Astrocyte (in vitro differentiated cells and primary cell): Measurements from ENCODE around the gene FBXL13. TPM values are rescaled to one million over a fixed set of nuclear protein-coding genes. Genes with fewer than 3 reads are reported as not detected.

ENCODE experiments used
- DNase-seq: peaks from one replicate; pipeline ENCODE4 v3.0.0-alpha.2; 2010; ENCODE audit warnings: low read depth
- FAIRE-seq: peaks from 2 replicates; lab custom pipeline; 2011; peaks lifted over from hg19 to GRCh38; lab: Jason Lieb, UNC
- H2AFZ ChIP-seq: 2 replicates; pipeline ENCODE4 v1.6.0; 2012; ENCODE audit warnings: low read depth, low read length, inconsistent platforms
- H3K27ac ChIP-seq: 2 replicates; pipeline ENCODE4 v1.5.1; 2011; ENCODE audit warnings: low read depth, low read length, inconsistent platforms
- H3K27me3 ChIP-seq: 2 replicates; pipeline ENCODE4 v1.6.0; 2011; ENCODE audit warnings: low read length, inconsistent platforms; ENCODE audit not compliant: insufficient read depth
- H3K36me3 ChIP-seq: 2 replicates; pipeline ENCODE4 v1.5.1; 2011; ENCODE audit warnings: low read length, inconsistent platforms; ENCODE audit not compliant: insufficient read depth
- H3K4me1 ChIP-seq: 2 replicates; pipeline ENCODE4 v1.5.1; 2011; ENCODE audit warnings: low read length, inconsistent platforms; ENCODE audit not compliant: insufficient read depth
- H3K4me2 ChIP-seq: 2 replicates; pipeline ENCODE4 v1.6.0; 2012; ENCODE audit warnings: low read length, inconsistent platforms
- H3K4me3 ChIP-seq: 2 replicates; pipeline ENCODE4 v1.5.1; 2011; ENCODE audit warnings: low read depth, mild to moderate bottlenecking, low read length, inconsistent platforms; ENCODE audit not compliant: insufficient read depth
- H3K79me2 ChIP-seq: 2 replicates; pipeline ENCODE4 v1.6.0; 2012; ENCODE audit warnings: mild to moderate bottlenecking, low read length, inconsistent platforms; ENCODE audit not compliant: insufficient read depth
- H3K9ac ChIP-seq: 2 replicates; pipeline ENCODE4 v1.6.0; 2012; ENCODE audit warnings: mild to moderate bottlenecking, low read length, inconsistent platforms
- H3K9me3 ChIP-seq: 2 replicates; pipeline ENCODE4 v1.5.1; 2012; ENCODE audit warnings: low read depth, mild to moderate bottlenecking, low read length, inconsistent platforms; ENCODE audit not compliant: insufficient read depth
- H4K20me1 ChIP-seq: 2 replicates; pipeline ENCODE4 v1.6.0; 2012; ENCODE audit warnings: low read length, inconsistent platforms; ENCODE audit not compliant: insufficient read depth
- H3K27ac Mint-ChIP-seq: one replicate; pipeline ENCODE4 v1.8.0; 2021; ENCODE audit warnings: mild to moderate bottlenecking, mixed read lengths; ENCODE audit not compliant: unreplicated experiment
- H3K27me3 Mint-ChIP-seq: one replicate; pipeline ENCODE4 v1.8.0; 2021; ENCODE audit warnings: low read depth, mixed read lengths; ENCODE audit not compliant: unreplicated experiment
- H3K36me3 Mint-ChIP-seq: one replicate; pipeline ENCODE4 v1.8.0; 2021; ENCODE audit warnings: low read depth, mixed read lengths; ENCODE audit not compliant: unreplicated experiment
- H3K4me1 Mint-ChIP-seq: one replicate; pipeline ENCODE4 v1.8.0; 2021; ENCODE audit warnings: low read depth, mixed read lengths; ENCODE audit not compliant: unreplicated experiment
- H3K4me3 Mint-ChIP-seq: one replicate; pipeline ENCODE4 v1.8.0; 2021; ENCODE audit warnings: mild to moderate bottlenecking, moderate library complexity, mixed read lengths; ENCODE audit not compliant: unreplicated experiment
- H3K9me3 Mint-ChIP-seq: one replicate; pipeline ENCODE4 v1.8.0; 2021; ENCODE audit warnings: mild to moderate bottlenecking, mixed read lengths; ENCODE audit not compliant: unreplicated experiment
- EZH2 ChIP-seq: IDR thresholded peaks from 2 replicates; pipeline ENCODE4 v1.6.1; 2012; ENCODE audit warnings: mild to moderate bottlenecking, low read length, inconsistent platforms; ENCODE audit not compliant: insufficient read depth
- total RNA-seq: library from RNA; stranded (reverse); gene quantifications from 2 replicates; pipeline ENCODE4 v1.2.1, GENCODE V29; 2021
- TF ChIP-seq, protein P1 (sequence below): IDR thresholded peaks from 2 replicates; pipeline ENCODE4 v1.5.1; 2011; ENCODE audit warnings: low read depth, mild to moderate bottlenecking, inconsistent platforms, low read length, moderate library complexity; ENCODE audit not compliant: insufficient read depth

The FBXL13 gene
- total RNA-seq, 1 donor from 2014 or later: 1.2 TPM

DNA sequence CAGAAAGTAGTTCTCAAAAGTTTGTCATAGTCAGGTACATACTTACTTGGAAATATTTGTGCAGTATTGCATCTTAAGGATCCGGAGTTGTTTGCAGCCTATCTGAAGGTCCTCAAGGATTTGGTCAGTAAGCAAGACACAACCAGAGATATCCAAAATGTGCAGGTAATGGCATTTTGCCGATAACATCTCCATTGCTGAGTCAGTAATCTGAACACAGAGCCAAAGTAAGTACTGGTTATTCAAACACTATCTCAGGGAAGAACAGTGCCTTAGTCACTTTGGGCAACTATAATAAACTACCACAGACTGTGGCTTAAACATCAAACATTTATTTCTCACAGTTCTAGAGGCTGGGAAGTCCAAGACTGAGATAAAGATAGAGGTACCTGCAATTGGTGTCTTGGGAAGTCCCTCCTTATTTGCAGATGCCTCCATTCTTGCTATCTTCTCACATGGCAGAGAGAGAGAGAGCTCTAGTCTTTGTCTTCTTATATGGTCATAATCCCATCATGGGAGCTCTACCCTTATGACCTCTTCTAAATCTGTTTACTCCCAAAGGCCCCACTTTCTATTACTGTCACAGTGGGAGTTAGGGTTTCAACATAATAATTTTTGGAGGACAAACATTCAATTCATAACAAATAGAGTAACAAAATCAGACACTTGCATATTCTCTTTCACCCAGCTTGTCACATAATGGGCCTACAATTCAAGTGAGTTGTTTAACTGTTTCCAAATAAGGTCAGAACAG lies 252.4 kb downstream of the FBXL13 start:
- Histone ChIP-seq H4K20me1 (no peaks in the 10 kb centered on the region), H3K4me2 (no peak overlapping the region), H3K79me2 (no peaks in the 10 kb centered on the region), H3K4me3 (no peak overlapping the region), H2AFZ (no peak overlapping the region), H3K4me1 (peaks cover 7% of the 10 kb centered on the region), H3K9me3 (no peaks in the 10 kb centered on the region), H3K27ac (no peak overlapping the region), H3K36me3 (no peaks in the 10 kb centered on the region), H3K27me3 (no peaks in the 10 kb centered on the region), H3K9ac (no peak overlapping the region)
- no peak for FAIRE-seq
- no peaks in the 10 kb centered on the region for H3K36me3 Mint-ChIP-seq
- TF ChIP-seq, protein P1, sequence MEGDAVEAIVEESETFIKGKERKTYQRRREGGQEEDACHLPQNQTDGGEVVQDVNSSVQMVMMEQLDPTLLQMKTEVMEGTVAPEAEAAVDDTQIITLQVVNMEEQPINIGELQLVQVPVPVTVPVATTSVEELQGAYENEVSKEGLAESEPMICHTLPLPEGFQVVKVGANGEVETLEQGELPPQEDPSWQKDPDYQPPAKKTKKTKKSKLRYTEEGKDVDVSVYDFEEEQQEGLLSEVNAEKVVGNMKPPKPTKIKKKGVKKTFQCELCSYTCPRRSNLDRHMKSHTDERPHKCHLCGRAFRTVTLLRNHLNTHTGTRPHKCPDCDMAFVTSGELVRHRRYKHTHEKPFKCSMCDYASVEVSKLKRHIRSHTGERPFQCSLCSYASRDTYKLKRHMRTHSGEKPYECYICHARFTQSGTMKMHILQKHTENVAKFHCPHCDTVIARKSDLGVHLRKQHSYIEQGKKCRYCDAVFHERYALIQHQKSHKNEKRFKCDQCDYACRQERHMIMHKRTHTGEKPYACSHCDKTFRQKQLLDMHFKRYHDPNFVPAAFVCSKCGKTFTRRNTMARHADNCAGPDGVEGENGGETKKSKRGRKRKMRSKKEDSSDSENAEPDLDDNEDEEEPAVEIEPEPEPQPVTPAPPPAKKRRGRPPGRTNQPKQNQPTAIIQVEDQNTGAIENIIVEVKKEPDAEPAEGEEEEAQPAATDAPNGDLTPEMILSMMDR: no peak
- TF ChIP-seq EZH2: no peak
- peaks cover 2% of the 10 kb centered on the region for H3K9me3 Mint-ChIP-seq
- no peak overlapping the region for H3K4me3 Mint-ChIP-seq
- H3K27me3 Mint-ChIP-seq: no peaks in the 10 kb centered on the region
- no peak overlapping the region for H3K27ac Mint-ChIP-seq
- H3K4me1 Mint-ChIP-seq: peaks cover 11% of the 10 kb centered on the region
- DNase-seq: no peak

GRCh38 chr7:102819151-102819550 lies 255.4 kb downstream of the FBXL13 start:
- no peak overlapping the region for H3K27ac ChIP-seq
- Mint-ChIP-seq H3K27ac (no peak overlapping the region), H3K27me3 (no peaks in the 10 kb centered on the region), H3K4me3 (no peak overlapping the region), H3K4me1 (peaks cover 13% of the 10 kb centered on the region), H3K36me3 (no peaks in the 10 kb centered on the region), H3K9me3 (peaks cover 2% of the 10 kb centered on the region)
- FAIRE-seq (no peak), DNase-seq (no peak)
- no peaks in the 10 kb centered on the region for H3K9me3 ChIP-seq
- H3K79me2 ChIP-seq: no peaks in the 10 kb centered on the region
- no peaks in the 10 kb centered on the region for H3K27me3 ChIP-seq
- no peak overlapping the region for H3K4me2 ChIP-seq
- H3K36me3 ChIP-seq: no peaks in the 10 kb centered on the region
- H3K4me1 ChIP-seq: peaks cover 9% of the 10 kb centered on the region
- no peaks in the 10 kb centered on the region for H4K20me1 ChIP-seq
- no peak overlapping the region for H2AFZ ChIP-seq
- H3K4me3 ChIP-seq: no peak overlapping the region
- no peak overlapping the region for H3K9ac ChIP-seq
- TF ChIP-seq EZH2: no peak
- TF ChIP-seq, protein P1: no peak
